DND-41 (cell line): ENCODE results near the gene MYO1E.

Experiments
- EZH2 ChIP-seq: IDR thresholded peaks from 3 replicates; pipeline ENCODE4 v1.6.1; 2012; ENCODE audit warnings: borderline replicate concordance, low read depth, mild to moderate bottlenecking, moderate library complexity, low read length, inconsistent platforms; ENCODE audit not compliant: severe bottlenecking
- TF ChIP-seq, protein P1 (sequence below): IDR thresholded peaks from 2 replicates; pipeline ENCODE4 v1.5.1; 2012; ENCODE audit warnings: borderline replicate concordance, low read length, moderate library complexity, mild to moderate bottlenecking; ENCODE audit not compliant: poor library complexity, severe bottlenecking; ENCODE audit errors: extremely low read depth

DNA sequence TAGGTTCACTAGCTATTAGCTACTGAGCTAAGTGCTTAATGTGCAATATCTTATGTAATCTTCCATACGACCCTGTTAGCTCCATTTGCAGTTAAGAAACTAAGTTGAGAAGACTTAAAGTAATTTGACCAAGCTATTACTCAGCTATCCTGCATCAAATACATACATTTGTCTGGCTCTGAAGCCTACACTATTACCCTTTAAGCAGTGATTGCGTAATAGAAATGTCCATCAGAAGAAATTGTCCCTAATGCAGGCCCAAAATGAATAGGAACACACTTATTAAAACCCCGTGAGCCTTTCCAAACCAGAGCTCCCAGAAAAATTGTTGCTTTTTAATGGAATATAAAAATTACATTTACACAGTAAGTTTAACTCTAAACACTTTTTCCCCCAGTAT, 5.3 kb upstream of the MYO1E start:
- TF ChIP-seq, protein P1, sequence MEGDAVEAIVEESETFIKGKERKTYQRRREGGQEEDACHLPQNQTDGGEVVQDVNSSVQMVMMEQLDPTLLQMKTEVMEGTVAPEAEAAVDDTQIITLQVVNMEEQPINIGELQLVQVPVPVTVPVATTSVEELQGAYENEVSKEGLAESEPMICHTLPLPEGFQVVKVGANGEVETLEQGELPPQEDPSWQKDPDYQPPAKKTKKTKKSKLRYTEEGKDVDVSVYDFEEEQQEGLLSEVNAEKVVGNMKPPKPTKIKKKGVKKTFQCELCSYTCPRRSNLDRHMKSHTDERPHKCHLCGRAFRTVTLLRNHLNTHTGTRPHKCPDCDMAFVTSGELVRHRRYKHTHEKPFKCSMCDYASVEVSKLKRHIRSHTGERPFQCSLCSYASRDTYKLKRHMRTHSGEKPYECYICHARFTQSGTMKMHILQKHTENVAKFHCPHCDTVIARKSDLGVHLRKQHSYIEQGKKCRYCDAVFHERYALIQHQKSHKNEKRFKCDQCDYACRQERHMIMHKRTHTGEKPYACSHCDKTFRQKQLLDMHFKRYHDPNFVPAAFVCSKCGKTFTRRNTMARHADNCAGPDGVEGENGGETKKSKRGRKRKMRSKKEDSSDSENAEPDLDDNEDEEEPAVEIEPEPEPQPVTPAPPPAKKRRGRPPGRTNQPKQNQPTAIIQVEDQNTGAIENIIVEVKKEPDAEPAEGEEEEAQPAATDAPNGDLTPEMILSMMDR, result no peak
- no peak for TF ChIP-seq EZH2
